GM23338 (cell line): ENCODE results near the gene TANGO6. TPM values are rescaled to one million over a fixed set of nuclear protein-coding genes. Genes with fewer than 3 reads are reported as not detected.

Experiments
- ATAC-seq: fragments of 200-7000 bp; cut with Tn5 transposase; 3 replicates; pipeline ENCODE4 v1.9.1; 2020
- DNase-seq: peaks from one replicate; pipeline ENCODE4 v3.0.0-alpha.2; 2015; ENCODE audit warnings: low spot score
- H2AFZ ChIP-seq: fragments of 200-600 bp; sonication (generic); 2 replicates; pipeline ENCODE4 v1.8.0; 2016; ENCODE audit warnings: antibody characterized with exemption, mild to moderate bottlenecking, moderate library complexity
- H3F3A ChIP-seq: fragments of 200-600 bp; sonication (generic); replicated peaks from 2 replicates; pipeline ENCODE4 v1.8.0; 2017; ENCODE audit warnings: antibody characterized with exemption, mixed run types, low read depth
- H3K27ac ChIP-seq: fragments of 200-600 bp; sonication (generic); 2 replicates; pipeline ENCODE4 v1.6.1; 2016; ENCODE audit warnings: low read depth
- H3K27me3 ChIP-seq: fragments of 200-600 bp; sonication (generic); 2 replicates; pipeline ENCODE4 v1.8.0; 2016; ENCODE audit warnings: mild to moderate bottlenecking, mixed run types, moderate library complexity; ENCODE audit not compliant: insufficient read depth
- H3K36me3 ChIP-seq: fragments of 200-600 bp; sonication (generic); 2 replicates; pipeline ENCODE4 v1.8.0; 2016; ENCODE audit warnings: mild to moderate bottlenecking; ENCODE audit not compliant: insufficient read depth
- H3K4me1 ChIP-seq: fragments of 200-600 bp; sonication (generic); 2 replicates; pipeline ENCODE4 v1.8.0; 2016; ENCODE audit warnings: mild to moderate bottlenecking, moderate library complexity; ENCODE audit not compliant: insufficient read depth
- H3K4me2 ChIP-seq: fragments of 200-600 bp; sonication (generic); 2 replicates; pipeline ENCODE4 v1.7.1; 2017; ENCODE audit warnings: mixed run types
- H3K4me3 ChIP-seq: fragments of 200-600 bp; sonication (generic); 2 replicates; pipeline ENCODE4 v1.6.1; 2016; ENCODE audit warnings: mixed run types
- H3K79me2 ChIP-seq: fragments of 200-600 bp; sonication (generic); replicated peaks from 2 replicates; pipeline ENCODE4 v1.8.0; 2017; ENCODE audit warnings: mild to moderate bottlenecking; ENCODE audit not compliant: insufficient read depth
- H3K9me2 ChIP-seq: fragments of 200-600 bp; sonication (generic); 2 replicates; pipeline ENCODE4 v1.8.0; 2017; ENCODE audit not compliant: insufficient read depth
- H4K20me1 ChIP-seq: fragments of 200-600 bp; sonication (generic); replicated peaks from 2 replicates; pipeline ENCODE4 v1.8.0; 2017; ENCODE audit warnings: mild to moderate bottlenecking; ENCODE audit not compliant: insufficient read depth
- H3K27ac Mint-ChIP-seq: 2 replicates; pipeline ENCODE4 v1.8.0; 2020; ENCODE audit warnings: inconsistent platforms, mild to moderate bottlenecking, moderate library complexity, mixed read lengths
- H3K27me3 Mint-ChIP-seq: 3 replicates; pipeline ENCODE4 v1.8.0; 2022; ENCODE audit warnings: low read depth, mild to moderate bottlenecking, moderate library complexity, mixed read lengths, inconsistent platforms; ENCODE audit not compliant: insufficient read depth, poor library complexity
- H3K36me3 Mint-ChIP-seq: 3 replicates; pipeline ENCODE4 v1.8.0; 2021; ENCODE audit warnings: low read depth, mild to moderate bottlenecking, inconsistent platforms, moderate library complexity, mixed read lengths
- H3K4me1 Mint-ChIP-seq: 3 replicates; pipeline ENCODE4 v1.8.0; 2020; ENCODE audit warnings: mild to moderate bottlenecking, inconsistent platforms, mixed read lengths
- H3K4me3 Mint-ChIP-seq: 3 replicates; pipeline ENCODE4 v1.8.0; 2021; ENCODE audit warnings: moderate library complexity, mild to moderate bottlenecking, inconsistent platforms, mixed read lengths
- H3K9me3 Mint-ChIP-seq: 3 replicates; pipeline ENCODE4 v1.8.0; 2020; ENCODE audit warnings: moderate library complexity, mild to moderate bottlenecking, inconsistent platforms, mixed read lengths
- CREB1 ChIP-seq: fragments of 250-450 bp; sonication (Bioruptor Pico); IDR thresholded peaks from 2 replicates; pipeline ENCODE4 v1.5.0; 2020; ENCODE audit warnings: low read depth, mild to moderate bottlenecking, moderate library complexity
- EZH2phosphoT487 ChIP-seq: fragments of 200-600 bp; sonication (generic); IDR thresholded peaks from one replicate; pipeline ENCODE4 v1.8.1; 2018; ENCODE audit warnings: antibody characterized with exemption; ENCODE audit not compliant: unreplicated experiment
- JUNB ChIP-seq: IDR thresholded peaks from one replicate; pipeline ENCODE4 v1.6.1; 2016; ENCODE audit warnings: antibody characterized with exemption; ENCODE audit not compliant: unreplicated experiment
- NANOG ChIP-seq: IDR thresholded peaks from 2 replicates; pipeline ENCODE4 v1.6.1; 2016; ENCODE audit warnings: antibody characterized with exemption, borderline replicate concordance
- ZNF331 ChIP-seq: fragments of 250-450 bp; sonication (Bioruptor Pico); IDR thresholded peaks from 2 replicates; pipeline ENCODE4 v1.5.0; 2020; ENCODE audit warnings: low read depth, mild to moderate bottlenecking, moderate library complexity
- polyA plus RNA-seq: library from polyadenylated mRNA; unstranded; fragments of >200 nt; fragmentation: Nextera tagmentation; extraction: Ambion mirVana; gene quantifications from 2 replicates; pipeline ENCODE4 v1.2.1, GENCODE V29; 2016
- total RNA-seq: library from RNA; depleted of rRNA; stranded (reverse); fragments of >200 nt; shearing (Covaris generic); gene quantifications from 2 replicates; pipeline ENCODE4 v1.2.3, GENCODE V29; 2014
- TF ChIP-seq, protein P1 (sequence below): IDR thresholded peaks from one replicate; pipeline ENCODE4 v1.6.1; 2018; ENCODE audit warnings: antibody characterized with exemption; ENCODE audit not compliant: unreplicated experiment
- TF ChIP-seq, protein P2 (sequence below): fragments of 250-450 bp; sonication (Bioruptor Pico); IDR thresholded peaks from 2 replicates; pipeline ENCODE4 v1.5.0; 2020; ENCODE audit warnings: mild to moderate bottlenecking, moderate library complexity

Gene TANGO6
- total and polyA plus RNA-seq, 2 experiments from 2014 or later, result 7.2 to 23.2 TPM

DNA sequence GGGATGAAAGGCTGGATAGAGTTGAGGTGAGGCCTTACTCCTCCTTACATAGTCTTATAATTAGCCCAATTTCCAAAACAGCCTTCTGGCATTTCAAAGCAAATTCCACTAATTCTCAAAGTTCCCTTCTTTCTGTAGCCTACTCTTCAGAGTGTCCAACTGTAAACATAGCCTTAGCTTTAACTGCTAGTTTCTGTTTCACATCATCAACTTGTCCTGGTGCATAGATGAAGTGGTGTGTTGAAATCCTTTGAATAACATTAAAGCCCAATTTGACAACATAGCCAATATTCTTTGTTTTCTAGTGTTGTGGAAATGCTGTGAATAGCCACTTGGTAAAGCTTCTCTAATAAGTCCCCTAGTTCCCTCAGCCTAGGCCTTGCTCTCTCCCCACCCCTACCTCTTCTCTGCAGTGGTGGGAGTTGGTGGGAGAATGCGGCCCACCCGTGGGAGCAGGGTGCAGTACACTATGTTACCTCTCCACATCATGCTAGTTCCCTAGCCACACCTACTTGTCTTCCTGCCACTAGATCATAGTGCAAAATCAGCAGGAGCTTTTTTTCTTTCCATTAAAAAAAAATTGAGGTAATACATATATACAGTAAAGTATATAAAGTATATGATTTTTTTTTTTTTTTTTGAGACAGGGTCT lies 135.1 kb downstream of the TANGO6 start:
- Mint-ChIP-seq H3K27ac (no peak overlapping the region), H3K9me3 (no peaks in the 10 kb centered on the region), H3K4me3 (no peak overlapping the region), H3K36me3 (peaks cover 19% of the 10 kb centered on the region; the same call in 1 of the 3 replicates), H3K4me1 (peaks cover 7% of the 10 kb centered on the region), H3K27me3 (peaks cover 3% of the 10 kb centered on the region)
- TF ChIP-seq NANOG, result no peak
- no peak for TF ChIP-seq EZH2phosphoT487
- TF ChIP-seq, protein P1, sequence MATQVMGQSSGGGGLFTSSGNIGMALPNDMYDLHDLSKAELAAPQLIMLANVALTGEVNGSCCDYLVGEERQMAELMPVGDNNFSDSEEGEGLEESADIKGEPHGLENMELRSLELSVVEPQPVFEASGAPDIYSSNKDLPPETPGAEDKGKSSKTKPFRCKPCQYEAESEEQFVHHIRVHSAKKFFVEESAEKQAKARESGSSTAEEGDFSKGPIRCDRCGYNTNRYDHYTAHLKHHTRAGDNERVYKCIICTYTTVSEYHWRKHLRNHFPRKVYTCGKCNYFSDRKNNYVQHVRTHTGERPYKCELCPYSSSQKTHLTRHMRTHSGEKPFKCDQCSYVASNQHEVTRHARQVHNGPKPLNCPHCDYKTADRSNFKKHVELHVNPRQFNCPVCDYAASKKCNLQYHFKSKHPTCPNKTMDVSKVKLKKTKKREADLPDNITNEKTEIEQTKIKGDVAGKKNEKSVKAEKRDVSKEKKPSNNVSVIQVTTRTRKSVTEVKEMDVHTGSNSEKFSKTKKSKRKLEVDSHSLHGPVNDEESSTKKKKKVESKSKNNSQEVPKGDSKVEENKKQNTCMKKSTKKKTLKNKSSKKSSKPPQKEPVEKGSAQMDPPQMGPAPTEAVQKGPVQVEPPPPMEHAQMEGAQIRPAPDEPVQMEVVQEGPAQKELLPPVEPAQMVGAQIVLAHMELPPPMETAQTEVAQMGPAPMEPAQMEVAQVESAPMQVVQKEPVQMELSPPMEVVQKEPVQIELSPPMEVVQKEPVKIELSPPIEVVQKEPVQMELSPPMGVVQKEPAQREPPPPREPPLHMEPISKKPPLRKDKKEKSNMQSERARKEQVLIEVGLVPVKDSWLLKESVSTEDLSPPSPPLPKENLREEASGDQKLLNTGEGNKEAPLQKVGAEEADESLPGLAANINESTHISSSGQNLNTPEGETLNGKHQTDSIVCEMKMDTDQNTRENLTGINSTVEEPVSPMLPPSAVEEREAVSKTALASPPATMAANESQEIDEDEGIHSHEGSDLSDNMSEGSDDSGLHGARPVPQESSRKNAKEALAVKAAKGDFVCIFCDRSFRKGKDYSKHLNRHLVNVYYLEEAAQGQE, result no peak
- TF ChIP-seq CREB1, result no peak
- TF ChIP-seq, protein P2, sequence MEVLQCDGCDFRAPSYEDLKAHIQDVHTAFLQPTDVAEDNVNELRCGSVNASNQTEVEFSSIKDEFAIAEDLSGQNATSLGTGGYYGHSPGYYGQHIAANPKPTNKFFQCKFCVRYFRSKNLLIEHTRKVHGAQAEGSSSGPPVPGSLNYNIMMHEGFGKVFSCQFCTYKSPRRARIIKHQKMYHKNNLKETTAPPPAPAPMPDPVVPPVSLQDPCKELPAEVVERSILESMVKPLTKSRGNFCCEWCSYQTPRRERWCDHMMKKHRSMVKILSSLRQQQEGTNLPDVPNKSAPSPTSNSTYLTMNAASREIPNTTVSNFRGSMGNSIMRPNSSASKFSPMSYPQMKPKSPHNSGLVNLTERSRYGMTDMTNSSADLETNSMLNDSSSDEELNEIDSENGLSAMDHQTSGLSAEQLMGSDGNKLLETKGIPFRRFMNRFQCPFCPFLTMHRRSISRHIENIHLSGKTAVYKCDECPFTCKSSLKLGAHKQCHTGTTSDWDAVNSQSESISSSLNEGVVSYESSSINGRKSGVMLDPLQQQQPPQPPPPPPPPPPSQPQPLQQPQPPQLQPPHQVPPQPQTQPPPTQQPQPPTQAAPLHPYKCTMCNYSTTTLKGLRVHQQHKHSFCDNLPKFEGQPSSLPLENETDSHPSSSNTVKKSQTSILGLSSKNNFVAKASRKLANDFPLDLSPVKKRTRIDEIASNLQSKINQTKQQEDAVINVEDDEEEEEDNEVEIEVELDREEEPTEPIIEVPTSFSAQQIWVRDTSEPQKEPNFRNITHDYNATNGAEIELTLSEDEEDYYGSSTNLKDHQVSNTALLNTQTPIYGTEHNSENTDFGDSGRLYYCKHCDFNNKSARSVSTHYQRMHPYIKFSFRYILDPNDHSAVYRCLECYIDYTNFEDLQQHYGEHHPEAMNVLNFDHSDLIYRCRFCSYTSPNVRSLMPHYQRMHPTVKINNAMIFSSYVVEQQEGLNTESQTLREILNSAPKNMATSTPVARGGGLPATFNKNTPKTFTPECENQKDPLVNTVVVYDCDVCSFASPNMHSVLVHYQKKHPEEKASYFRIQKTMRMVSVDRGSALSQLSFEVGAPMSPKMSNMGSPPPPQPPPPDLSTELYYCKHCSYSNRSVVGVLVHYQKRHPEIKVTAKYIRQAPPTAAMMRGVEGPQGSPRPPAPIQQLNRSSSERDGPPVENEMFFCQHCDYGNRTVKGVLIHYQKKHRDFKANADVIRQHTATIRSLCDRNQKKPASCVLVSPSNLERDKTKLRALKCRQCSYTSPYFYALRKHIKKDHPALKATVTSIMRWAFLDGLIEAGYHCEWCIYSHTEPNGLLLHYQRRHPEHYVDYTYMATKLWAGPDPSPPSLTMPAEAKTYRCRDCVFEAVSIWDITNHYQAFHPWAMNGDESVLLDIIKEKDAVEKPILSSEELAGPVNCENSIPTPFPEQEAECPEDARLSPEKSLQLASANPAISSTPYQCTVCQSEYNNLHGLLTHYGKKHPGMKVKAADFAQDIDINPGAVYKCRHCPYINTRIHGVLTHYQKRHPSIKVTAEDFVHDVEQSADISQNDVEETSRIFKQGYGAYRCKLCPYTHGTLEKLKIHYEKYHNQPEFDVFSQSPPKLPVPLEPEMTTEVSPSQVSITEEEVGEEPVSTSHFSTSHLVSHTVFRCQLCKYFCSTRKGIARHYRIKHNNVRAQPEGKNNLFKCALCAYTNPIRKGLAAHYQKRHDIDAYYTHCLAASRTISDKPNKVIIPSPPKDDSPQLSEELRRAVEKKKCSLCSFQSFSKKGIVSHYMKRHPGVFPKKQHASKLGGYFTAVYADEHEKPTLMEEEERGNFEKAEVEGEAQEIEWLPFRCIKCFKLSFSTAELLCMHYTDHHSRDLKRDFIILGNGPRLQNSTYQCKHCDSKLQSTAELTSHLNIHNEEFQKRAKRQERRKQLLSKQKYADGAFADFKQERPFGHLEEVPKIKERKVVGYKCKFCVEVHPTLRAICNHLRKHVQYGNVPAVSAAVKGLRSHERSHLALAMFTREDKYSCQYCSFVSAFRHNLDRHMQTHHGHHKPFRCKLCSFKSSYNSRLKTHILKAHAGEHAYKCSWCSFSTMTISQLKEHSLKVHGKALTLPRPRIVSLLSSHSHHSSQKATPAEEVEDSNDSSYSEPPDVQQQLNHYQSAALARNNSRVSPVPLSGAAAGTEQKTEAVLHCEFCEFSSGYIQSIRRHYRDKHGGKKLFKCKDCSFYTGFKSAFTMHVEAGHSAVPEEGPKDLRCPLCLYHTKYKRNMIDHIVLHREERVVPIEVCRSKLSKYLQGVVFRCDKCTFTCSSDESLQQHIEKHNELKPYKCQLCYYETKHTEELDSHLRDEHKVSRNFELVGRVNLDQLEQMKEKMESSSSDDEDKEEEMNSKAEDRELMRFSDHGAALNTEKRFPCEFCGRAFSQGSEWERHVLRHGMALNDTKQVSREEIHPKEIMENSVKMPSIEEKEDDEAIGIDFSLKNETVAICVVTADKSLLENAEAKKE (CRISPR knock-in tag), result no peak
- TF ChIP-seq ZNF331 (CRISPR knock-in tag), result no peak
- TF ChIP-seq JUNB, result no peak
- no peak for ATAC-seq
- Histone ChIP-seq H3K36me3 (no peaks in the 10 kb centered on the region), H3K27me3 (no peaks in the 10 kb centered on the region), H3K79me2 (no peaks in the 10 kb centered on the region), H2AFZ (no peak overlapping the region), H3K9me2 (no peaks in the 10 kb centered on the region), H3K4me3 (no peak overlapping the region), H3K4me1 (peaks cover 7% of the 10 kb centered on the region), H3F3A (peaks cover 11% of the 10 kb centered on the region; the same call in 1 of the 2 replicates), H3K4me2 (no peak overlapping the region), H3K27ac (no peak overlapping the region), H4K20me1 (no peaks in the 10 kb centered on the region)
- no peak for DNase-seq
